Body of pancreas (tissue), 4 donors: Measurements from ENCODE around the gene REPIN1. TPM values are rescaled to one million over a fixed set of nuclear protein-coding genes. Genes with fewer than 3 reads are reported as not detected.

Experiments used
- ATAC-seq: fragments of 150-250 bp; one replicate; pipeline ENCODE4 v1.9.1; 2016
- DNase-seq, 4 donors: peaks; one replicate each; pipeline ENCODE4 v3.0.0-alpha.2; 2019
- H3K27ac ChIP-seq, 4 donors: fragments of 200-600 bp; sonication (generic); 1 replicate in 3 of 4; 2 replicates in 1 of 4; pipeline versions ENCODE4 v1.5.1 to v1.6.1; 2016 to 2019; ENCODE audit warnings: mild to moderate bottlenecking in 1 of 4, mixed read lengths in 1 of 4, moderate library complexity in 1 of 4
- H3K27me3 ChIP-seq, 2 donors: fragments of 200-600 bp; sonication (generic); one replicate each; pipeline ENCODE4 v1.6.0; 2016; ENCODE audit warnings: mild to moderate bottlenecking in 1 of 2
- H3K36me3 ChIP-seq, 2 donors: fragments of 200-600 bp; sonication (generic); replicated peaks in 1 of 2; 2 replicates each; pipeline ENCODE4 v1.5.1; 2016; ENCODE audit warnings: low read depth in 2 of 2; ENCODE audit not compliant: insufficient read depth in 1 of 2
- H3K4me1 ChIP-seq: fragments of 200-600 bp; sonication (generic); one replicate; pipeline ENCODE4 v1.6.0; 2016
- H3K4me3 ChIP-seq, 2 donors: fragments of 200-600 bp; sonication (generic); 1 replicate in 1 of 2; 2 replicates in 1 of 2; pipeline ENCODE4 v1.5.1; 2016 to 2019
- H3K9me3 ChIP-seq, 3 donors: fragments of 200-600 bp; sonication (generic); 1 replicate in 2 of 3; 2 replicates in 1 of 3; pipeline ENCODE4 v1.5.1; 2016
- POLR2A ChIP-seq, 3 donors: fragments of 450-650 bp; IDR thresholded peaks; one replicate each; pipeline ENCODE4 v1.6.1; 2016; ENCODE audit warnings: antibody characterized with exemption in 3 of 3, mild to moderate bottlenecking in 2 of 3
- WGBS, 2 donors: methylation state at CpG; one replicate each; pipeline ENCODE4 v1.1.5; 2017; 5-methylcytosine and 5-hydroxymethylcytosine counted together
- intact Hi-C: fragments of 100-400 bp; cut with DNase I; formaldehyde crosslinking; loops from one replicate; pipeline ENCODE4 v1.15.1; 2023
- total RNA-seq, 2 donors: library from RNA; depleted of rRNA; stranded (reverse); fragments of >200 nt; gene quantifications; one replicate each; pipeline ENCODE4 v1.1.0, GENCODE V29; 2016
- TF ChIP-seq, protein P1 (sequence below), 7 experiments: fragments of 450-650 bp in 4 of 7; fragments of 200-600 bp in 3 of 7; sonication (generic) in 3 of 7; IDR thresholded peaks; one replicate each; pipeline ENCODE4 v1.5.1; 2016 to 2019; ENCODE audit warnings: antibody characterized with exemption in 7 of 7

Gene REPIN1
- total RNA-seq, 2 donors from 2014 or later, result 77.0 to 117 TPM

DNA sequence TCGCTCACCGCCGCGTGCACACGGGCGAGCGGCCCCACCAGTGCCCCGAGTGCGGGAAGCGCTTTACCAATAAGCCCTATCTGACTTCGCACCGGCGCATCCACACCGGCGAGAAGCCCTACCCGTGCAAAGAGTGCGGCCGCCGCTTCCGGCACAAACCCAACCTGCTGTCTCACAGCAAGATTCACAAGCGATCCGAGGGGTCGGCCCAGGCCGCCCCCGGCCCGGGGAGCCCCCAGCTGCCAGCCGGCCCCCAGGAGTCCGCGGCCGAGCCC lies 3.3 kb downstream of the REPIN1 start:
- no peak overlapping the region for H3K27ac ChIP-seq
- H3K27me3 ChIP-seq, result no peaks in the 10 kb centered on the region
- peaks cover 0 to 2% of the 10 kb centered on the region in 2 donors for H3K36me3 ChIP-seq
- H3K4me3 ChIP-seq, result no peak overlapping the region
- ATAC-seq, result no peak
- no peak for TF ChIP-seq POLR2A (IDR thresholded peaks at IDR 0.05)
- TF ChIP-seq, protein P1, sequence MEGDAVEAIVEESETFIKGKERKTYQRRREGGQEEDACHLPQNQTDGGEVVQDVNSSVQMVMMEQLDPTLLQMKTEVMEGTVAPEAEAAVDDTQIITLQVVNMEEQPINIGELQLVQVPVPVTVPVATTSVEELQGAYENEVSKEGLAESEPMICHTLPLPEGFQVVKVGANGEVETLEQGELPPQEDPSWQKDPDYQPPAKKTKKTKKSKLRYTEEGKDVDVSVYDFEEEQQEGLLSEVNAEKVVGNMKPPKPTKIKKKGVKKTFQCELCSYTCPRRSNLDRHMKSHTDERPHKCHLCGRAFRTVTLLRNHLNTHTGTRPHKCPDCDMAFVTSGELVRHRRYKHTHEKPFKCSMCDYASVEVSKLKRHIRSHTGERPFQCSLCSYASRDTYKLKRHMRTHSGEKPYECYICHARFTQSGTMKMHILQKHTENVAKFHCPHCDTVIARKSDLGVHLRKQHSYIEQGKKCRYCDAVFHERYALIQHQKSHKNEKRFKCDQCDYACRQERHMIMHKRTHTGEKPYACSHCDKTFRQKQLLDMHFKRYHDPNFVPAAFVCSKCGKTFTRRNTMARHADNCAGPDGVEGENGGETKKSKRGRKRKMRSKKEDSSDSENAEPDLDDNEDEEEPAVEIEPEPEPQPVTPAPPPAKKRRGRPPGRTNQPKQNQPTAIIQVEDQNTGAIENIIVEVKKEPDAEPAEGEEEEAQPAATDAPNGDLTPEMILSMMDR (IDR thresholded peaks at IDR 0.05), result no peak
- intact Hi-C loops, result no loop called here
- peaks cover 78% of the 10 kb centered on the region for H3K4me1 ChIP-seq
- H3K9me3 ChIP-seq, result no peaks in the 10 kb centered on the region
- WGBS, 2 donors, result 91% methylated on average over 23 of the region's 30 CpGs; no CpG with 5 or more reads in 1 of the 2 donors
- no peak for DNase-seq

DNA sequence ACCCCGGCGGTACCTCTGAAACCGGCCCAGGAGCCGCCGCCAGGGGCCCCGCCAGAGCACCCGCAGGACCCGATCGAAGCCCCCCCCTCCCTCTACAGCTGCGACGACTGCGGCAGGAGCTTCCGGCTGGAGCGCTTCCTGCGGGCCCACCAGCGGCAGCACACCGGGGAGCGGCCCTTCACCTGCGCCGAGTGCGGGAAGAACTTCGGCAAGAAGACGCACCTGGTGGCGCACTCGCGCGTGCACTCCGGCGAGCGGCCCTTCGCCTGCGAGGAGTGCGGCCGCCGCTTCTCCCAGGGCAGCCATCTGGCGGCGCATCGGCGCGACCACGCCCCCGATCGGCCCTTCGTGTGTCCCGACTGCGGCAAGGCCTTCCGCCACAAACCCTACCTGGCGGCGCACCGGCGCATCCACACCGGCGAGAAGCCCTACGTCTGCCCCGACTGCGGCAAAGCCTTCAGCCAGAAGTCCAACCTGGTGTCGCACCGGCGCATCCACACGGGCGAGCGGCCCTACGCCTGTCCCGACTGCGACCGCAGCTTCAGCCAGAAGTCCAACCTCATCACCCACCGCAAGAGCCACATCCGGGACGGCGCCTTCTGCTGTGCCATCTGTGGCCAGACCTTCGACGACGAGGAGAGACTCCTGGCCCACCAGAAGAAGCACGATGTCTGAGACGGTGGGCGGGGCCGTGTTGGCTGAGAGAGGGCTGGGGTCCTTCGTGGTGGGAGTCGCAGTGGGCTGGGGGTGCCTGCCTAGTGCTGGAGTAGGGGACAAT lies 3.8 kb downstream of the REPIN1 start:
- intact Hi-C loops, result no loop called here
- H3K27ac ChIP-seq, result peak overlapping the region in 3 of 4 donors; percentile 23 to 27 (median 25)
- no peaks in the 10 kb centered on the region for H3K9me3 ChIP-seq
- H3K27me3 ChIP-seq, result no peaks in the 10 kb centered on the region
- H3K4me3 ChIP-seq, result no peak overlapping the region
- peaks cover 78% of the 10 kb centered on the region for H3K4me1 ChIP-seq
- 82 to 97% methylated on average over 5 to 76 of the region's 79 CpGs for WGBS, 2 donors
- ATAC-seq (no peak), DNase-seq (no peak)
- TF ChIP-seq, protein P1 (IDR thresholded peaks at IDR 0.05), result no peak
- no peak for TF ChIP-seq POLR2A (IDR thresholded peaks at IDR 0.05)
- peaks cover 0 to 2% of the 10 kb centered on the region in 2 donors for H3K36me3 ChIP-seq

DNA sequence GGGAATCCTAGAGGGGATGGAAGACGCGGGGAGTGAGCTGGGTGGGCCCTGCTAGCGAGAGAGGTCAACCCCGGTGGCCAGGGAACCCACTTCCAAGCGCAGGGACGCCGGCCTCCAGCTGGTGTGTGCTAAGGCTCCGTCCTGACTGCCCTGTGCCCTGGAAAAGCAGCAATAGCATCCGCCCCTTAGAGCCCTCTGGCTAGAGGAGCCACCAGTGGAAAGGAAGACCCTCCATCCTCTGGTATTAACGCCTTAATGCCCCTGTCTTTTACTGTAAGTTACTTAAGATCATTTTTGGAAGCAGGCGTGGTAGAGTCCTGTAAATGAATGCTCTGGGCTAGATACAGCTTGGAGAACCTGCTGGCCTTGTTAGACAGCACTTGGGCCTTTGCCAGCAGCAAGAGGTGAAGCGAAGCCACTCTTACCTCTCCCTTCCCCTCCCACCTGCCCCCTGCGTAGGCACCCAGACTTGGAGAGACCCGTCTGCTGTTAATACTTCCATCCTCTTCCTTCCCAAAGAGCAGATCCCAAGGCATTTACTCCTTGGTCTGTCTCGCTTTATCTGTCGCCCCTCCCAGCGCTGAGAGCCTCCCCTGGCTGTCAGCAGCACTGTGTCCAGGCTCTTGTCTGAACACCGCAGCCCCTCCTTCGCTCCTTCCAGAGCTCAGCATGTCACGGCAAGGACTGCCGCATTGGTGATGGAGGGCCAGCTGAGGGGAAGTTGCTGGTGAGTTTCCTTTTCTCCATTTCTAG lies 4.6 kb downstream of the REPIN1 start:
- Histone ChIP-seq H3K27ac (peak overlapping the region in 3 of 4 donors; percentile 23 to 27 (median 25)), H3K36me3 (peaks cover 0 to 2% of the 10 kb centered on the region in 2 donors), H3K9me3 (no peaks in the 10 kb centered on the region), H3K27me3 (no peaks in the 10 kb centered on the region), H3K4me1 (peaks cover 78% of the 10 kb centered on the region), H3K4me3 (no peak overlapping the region)
- intact Hi-C loops, result no loop called here
- ATAC-seq (no peak), DNase-seq (peak; percentile 50 to 77 (median 72))
- TF ChIP-seq, protein P1 (IDR thresholded peaks at IDR 0.05), result no peak
- no peak for TF ChIP-seq POLR2A (IDR thresholded peaks at IDR 0.05)
- 59 to 60% methylated on average over 20 to 21 of the region's 21 CpGs for WGBS, 2 donors

DNA sequence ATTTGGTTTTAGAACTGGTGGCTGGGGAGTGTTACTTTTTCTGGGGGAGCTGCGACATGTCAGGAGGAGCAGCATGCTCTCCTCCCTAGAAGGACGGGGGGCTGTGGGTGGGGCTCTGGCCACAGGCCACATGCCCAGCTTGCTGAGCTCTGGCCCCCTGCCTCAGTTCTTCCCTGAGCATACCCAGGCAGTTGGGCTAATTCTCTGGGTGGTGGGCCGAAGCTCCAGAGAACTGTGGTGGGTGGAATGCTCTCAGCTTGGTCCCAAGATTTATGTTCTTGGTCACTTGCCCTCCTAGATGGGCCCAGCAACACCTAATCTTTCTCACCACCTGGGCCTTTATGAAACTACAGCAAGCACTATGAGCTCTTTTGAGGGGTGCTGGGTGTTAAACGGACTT lies 5.4 kb downstream of the REPIN1 start:
- peaks cover 0 to 2% of the 10 kb centered on the region in 2 donors for H3K36me3 ChIP-seq
- peaks cover 80% of the 10 kb centered on the region for H3K4me1 ChIP-seq
- WGBS, 2 donors, result 83 to 88% methylated on average over 4 of the region's 4 CpGs
- no peak for DNase-seq
- ATAC-seq, result no peak
- no peaks in the 10 kb centered on the region for H3K27me3 ChIP-seq
- intact Hi-C loops, result no loop called here
- no peak for TF ChIP-seq POLR2A (IDR thresholded peaks at IDR 0.05)
- TF ChIP-seq, protein P1 (IDR thresholded peaks at IDR 0.05), result no peak
- H3K4me3 ChIP-seq, result no peak overlapping the region
- H3K9me3 ChIP-seq, result no peaks in the 10 kb centered on the region
- peak overlapping the region in 1 of 4 donors; percentile 25 for H3K27ac ChIP-seq
